Hematopoietic multipotent progenitor cell treated with erythropoietin and hydrocortisone succinate and interleukin-3 and kit ligand, for 15 days (in vitro differentiated cells): ENCODE results near the gene SBK1.
"Not testable (repeated sequence)": the region's sequence is repeated elsewhere in the genome, so short reads cannot be mapped to it uniquely, and the experiment has no call there.

Experiments used
- DNase-seq: peaks from one replicate; pipeline ENCODE4 v3.0.0-alpha.2; 2015; ENCODE audit warnings: low spot score

The SBK1 gene

GRCh38 chr16:28291651-28292626 lies at the start of gene SBK1:
Gene SBK1, plus strand, starts transcription at chr16:28292525. Its CDS starts 24,867 bp downstream, at chr16:28317392.
- DNase-seq, result no peak

- not testable (repeated sequence) for DNase-seq
Observed at GRCh38 chr16:28249483-28249882, 42.8 kb upstream of the SBK1 start.

GRCh38 chr16:28250999-28251398 lies 41.3 kb upstream of the SBK1 start:
- DNase-seq, result no peak

- DNase-seq, result no peak
Observed at GRCh38 chr16:28254158-28254557, 38.2 kb upstream of the SBK1 start.

- DNase-seq, result no peak
Observed at GRCh38 chr16:28255838-28256237, 36.5 kb upstream of the SBK1 start.

- DNase-seq, result no peak
Observed at GRCh38 chr16:28257256-28257655, 35.1 kb upstream of the SBK1 start.

- DNase-seq, result no peak
Observed at GRCh38 chr16:28258567-28258966, 33.8 kb upstream of the SBK1 start.

GRCh38 chr16:28259091-28259780 lies 33.1 kb upstream of the SBK1 start:
- DNase-seq, result no peak

- DNase-seq, result no peak
Observed at GRCh38 chr16:28259781-28260150, 32.6 kb upstream of the SBK1 start.

- no peak for DNase-seq
Observed at GRCh38 chr16:28260193-28260592, 32.1 kb upstream of the SBK1 start.

- no peak for DNase-seq
Observed at GRCh38 chr16:28261942-28262341, 30.4 kb upstream of the SBK1 start.

GRCh38 chr16:28263305-28263704 lies 29.0 kb upstream of the SBK1 start:
- no peak for DNase-seq

GRCh38 chr16:28264656-28265055 lies 27.7 kb upstream of the SBK1 start:
- no peak for DNase-seq

- no peak for DNase-seq
Observed at GRCh38 chr16:28265822-28266221, 26.5 kb upstream of the SBK1 start.

- no peak for DNase-seq
Observed at GRCh38 chr16:28267356-28267755, 25.0 kb upstream of the SBK1 start.

GRCh38 chr16:28273511-28273910 lies 18.8 kb upstream of the SBK1 start:
- no peak for DNase-seq

- no peak for DNase-seq
Observed at GRCh38 chr16:28274676-28275075, 17.6 kb upstream of the SBK1 start.

GRCh38 chr16:28276301-28276700 lies 16.0 kb upstream of the SBK1 start:
- no peak for DNase-seq

- peak; percentile 72 for DNase-seq
Observed at GRCh38 chr16:28277537-28278388, 14.6 kb upstream of the SBK1 start.

GRCh38 chr16:28279006-28279405 lies 13.3 kb upstream of the SBK1 start:
- DNase-seq, result no peak

- no peak for DNase-seq
Observed at GRCh38 chr16:28280881-28281836, 11.2 kb upstream of the SBK1 start.
